Spleen (tissue), 11 donors: ENCODE measurements around the gene TMEM86B. TPM values are rescaled to one million over a fixed set of nuclear protein-coding genes. Genes with fewer than 3 reads are reported as not detected.

Experiments
- DNase-seq: peaks from one replicate; pipeline ENCODE4 v3.0.0-alpha.2; 2020
- H3K27ac ChIP-seq, 8 donors: fragments of 200-600 bp; sonication (generic) in 7 of 8; 1 replicate in 4 of 8; 2 replicates in 4 of 8; pipeline versions ENCODE4 v1.5.0 to v1.8.0; 2016 to 2021; ENCODE audit warnings: inconsistent platforms in 4 of 8, mild to moderate bottlenecking in 4 of 8, moderate library complexity in 1 of 8
- H3K27me3 ChIP-seq, 7 donors: fragments of 200-600 bp; sonication (generic) in 6 of 7; replicated peaks in 1 of 7; 1 replicate in 4 of 7; 2 replicates in 3 of 7; pipeline versions ENCODE4 v1.5.0 to v1.8.0; 2016 to 2021; ENCODE audit warnings: inconsistent platforms in 3 of 7, mild to moderate bottlenecking in 1 of 7
- H3K36me3 ChIP-seq, 6 donors: fragments of 200-600 bp; sonication (generic) in 5 of 6; 1 replicate in 4 of 6; 2 replicates in 2 of 6; pipeline versions ENCODE4 v1.5.0 to v1.8.0; 2016 to 2021; ENCODE audit warnings: inconsistent platforms in 2 of 6
- H3K4me1 ChIP-seq, 6 donors: fragments of 200-600 bp; sonication (generic) in 5 of 6; 1 replicate in 3 of 6; 2 replicates in 3 of 6; pipeline versions ENCODE4 v1.5.0 to v1.8.0; 2016 to 2021; ENCODE audit warnings: inconsistent platforms in 3 of 6
- H3K4me3 ChIP-seq, 8 donors: fragments of 200-600 bp; sonication (generic) in 7 of 8; 1 replicate in 4 of 8; 2 replicates in 4 of 8; pipeline versions ENCODE4 v1.5.0 to v1.8.0; 2016 to 2021; ENCODE audit warnings: inconsistent platforms in 4 of 8, mild to moderate bottlenecking in 4 of 8, moderate library complexity in 2 of 8
- H3K9me3 ChIP-seq, 8 donors: fragments of 200-600 bp; sonication (generic) in 7 of 8; 1 replicate in 4 of 8; 2 replicates in 4 of 8; pipeline versions ENCODE4 v1.5.0 to v1.8.0; 2016 to 2021; ENCODE audit warnings: inconsistent platforms in 4 of 8
- POLR2A ChIP-seq, 3 donors: fragments of 450-650 bp; IDR thresholded peaks; one replicate each; pipeline ENCODE4 v1.5.1; 2017; ENCODE audit warnings: antibody characterized with exemption in 3 of 3, mild to moderate bottlenecking in 1 of 3
- POLR2AphosphoS5 ChIP-seq, 3 donors: sonication (generic); formaldehyde crosslinking; IDR thresholded peaks; one replicate each; pipeline ENCODE4 v1.5.1; 2017; ENCODE audit warnings: antibody characterized with exemption in 3 of 3
- WGBS, 5 donors: extraction: QIAGEN DNeasy Blood & Tissue Kit in 3 of 5; methylation state at CpG; one replicate each; pipeline versions ENCODE4 v1.1.5 to v1.1.7; 2013 to 2018; 5-methylcytosine and 5-hydroxymethylcytosine counted together
- intact Hi-C: fragments of 100-400 bp; cut with DNase I; formaldehyde crosslinking; loops from one replicate; pipeline ENCODE4 v1.15.0; 2023; ENCODE audit warnings: low total_unique reads
- polyA plus RNA-seq, 3 donors: library from polyadenylated mRNA; stranded (reverse); fragments of 200-250 nt; gene quantifications; one replicate each; pipeline ENCODE4 v1.2.1, GENCODE V29; 2013
- total RNA-seq, 7 donors: library from RNA; depleted of rRNA in 3 of 7; stranded (reverse); fragments of >200 nt in 3 of 7; fragmentation: NEBNext Ultra II Directional in 4 of 7; extraction: Animal tissue kit (Norgen Biotek cat#: 25700) in 4 of 7; gene quantifications; one replicate each; pipeline versions ENCODE4 v1.1.0 to v1.2.1, GENCODE V29; 2016 to 2021
- TF ChIP-seq, protein P1 (sequence below), 11 experiments: fragments of 200-600 bp in 7 of 11; fragments of 450-650 bp in 4 of 11; sonication (generic) in 4 of 11; IDR thresholded peaks in 8 of 11; conservative IDR thresholded peaks in 3 of 11; 1 replicate in 7 of 11; 2 replicates in 4 of 11; pipeline versions ENCODE4 v1.4.0 to v1.8.0; 2016 to 2021; ENCODE audit warnings: antibody characterized with exemption in 11 of 11, inconsistent platforms in 4 of 11, mild to moderate bottlenecking in 1 of 11
- donor health status: healthy with polysubstance abuse.
- donor health status: DM: no; HTN: no; CAD: no; lungs with moderate emphysema.
- donor health status: DM: no; HTN: no; CAD: no.
- donor health status: Bipolar disorder and iron deficiency.
- donor health status: healthy.
- donor health status: DM: no; HTN: no; CAD: no.
- donor health status: DM: yes; HTN: yes; CAD: no.

The TMEM86B gene
- total and polyA plus RNA-seq, 10 donors: 7.5 to 31.5 (median 10.5) TPM

DNA sequence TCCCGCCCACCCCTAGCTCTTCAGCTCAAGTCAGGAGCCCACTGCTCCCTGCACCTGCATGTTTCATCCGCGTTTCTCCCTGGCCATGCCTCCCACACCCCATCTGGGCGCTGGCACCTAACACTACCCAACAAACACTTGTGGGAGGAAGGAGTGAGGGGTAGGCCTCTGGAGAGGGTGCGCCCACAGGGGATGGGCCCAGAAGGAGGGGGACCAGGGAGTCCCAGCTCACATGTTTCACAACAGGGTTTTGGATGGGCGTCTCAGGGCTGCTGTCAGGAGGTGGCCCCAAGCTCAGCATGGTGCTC lies 12.1 kb upstream of the TMEM86B start:
- intact Hi-C loops: no loop called here
- Histone ChIP-seq H3K4me3 (no peak overlapping the region), H3K9me3 (no peaks in the 10 kb centered on the region), H3K4me1 (no peaks in the 10 kb centered on the region), H3K36me3 (peaks cover 23 to 100% (median 99%) of the 10 kb centered on the region in 6 donors), H3K27me3 (no peaks in the 10 kb centered on the region), H3K27ac (no peak overlapping the region)
- WGBS, 5 donors: 93 to 95% (median 95%) methylated on average over 6 of the region's 6 CpGs
- TF ChIP-seq POLR2A (IDR thresholded peaks at IDR 0.05) (no peak), POLR2AphosphoS5 (IDR thresholded peaks at IDR 0.05) (no peak)
- TF ChIP-seq, protein P1, sequence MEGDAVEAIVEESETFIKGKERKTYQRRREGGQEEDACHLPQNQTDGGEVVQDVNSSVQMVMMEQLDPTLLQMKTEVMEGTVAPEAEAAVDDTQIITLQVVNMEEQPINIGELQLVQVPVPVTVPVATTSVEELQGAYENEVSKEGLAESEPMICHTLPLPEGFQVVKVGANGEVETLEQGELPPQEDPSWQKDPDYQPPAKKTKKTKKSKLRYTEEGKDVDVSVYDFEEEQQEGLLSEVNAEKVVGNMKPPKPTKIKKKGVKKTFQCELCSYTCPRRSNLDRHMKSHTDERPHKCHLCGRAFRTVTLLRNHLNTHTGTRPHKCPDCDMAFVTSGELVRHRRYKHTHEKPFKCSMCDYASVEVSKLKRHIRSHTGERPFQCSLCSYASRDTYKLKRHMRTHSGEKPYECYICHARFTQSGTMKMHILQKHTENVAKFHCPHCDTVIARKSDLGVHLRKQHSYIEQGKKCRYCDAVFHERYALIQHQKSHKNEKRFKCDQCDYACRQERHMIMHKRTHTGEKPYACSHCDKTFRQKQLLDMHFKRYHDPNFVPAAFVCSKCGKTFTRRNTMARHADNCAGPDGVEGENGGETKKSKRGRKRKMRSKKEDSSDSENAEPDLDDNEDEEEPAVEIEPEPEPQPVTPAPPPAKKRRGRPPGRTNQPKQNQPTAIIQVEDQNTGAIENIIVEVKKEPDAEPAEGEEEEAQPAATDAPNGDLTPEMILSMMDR (IDR thresholded peaks at IDR 0.05 in 8 of 11, conservative IDR thresholded peaks at IDR 0.05 in 3 of 11): no peak
- peak; percentile 30 for DNase-seq

DNA sequence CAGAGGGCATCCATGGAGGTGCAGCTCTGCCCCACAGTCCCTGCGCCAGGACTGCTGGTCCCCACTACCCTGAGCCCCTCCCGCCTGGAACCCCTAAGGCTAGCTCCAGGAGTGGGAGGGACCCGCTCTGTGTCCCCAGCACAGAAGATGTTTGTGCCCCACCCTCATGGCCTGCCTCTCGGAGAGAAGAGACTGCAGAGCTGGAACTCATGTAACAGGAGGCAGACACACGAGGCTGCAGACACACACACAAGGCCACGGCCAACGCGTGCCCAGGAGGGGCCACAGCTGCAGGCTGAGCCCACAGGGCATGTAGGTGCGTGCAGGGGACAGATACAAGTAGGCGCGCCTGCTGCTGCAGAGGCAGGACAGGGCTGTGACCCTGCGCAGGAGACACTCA lies 10.4 kb upstream of the TMEM86B start:
- WGBS, 5 donors: 93 to 97% (median 96%) methylated on average over 8 to 12 of the region's 12 CpGs
- Histone ChIP-seq H3K4me1 (no peaks in the 10 kb centered on the region), H3K9me3 (no peaks in the 10 kb centered on the region), H3K27ac (no peak overlapping the region), H3K27me3 (no peaks in the 10 kb centered on the region), H3K36me3 (peaks cover 23 to 100% (median 93%) of the 10 kb centered on the region in 6 donors), H3K4me3 (no peak overlapping the region)
- DNase-seq: peak; percentile 46
- intact Hi-C loops: no loop called here
- TF ChIP-seq POLR2AphosphoS5 (IDR thresholded peaks at IDR 0.05): peak in 1 of 3 donors; percentile 67
- TF ChIP-seq, protein P1 (IDR thresholded peaks at IDR 0.05 in 8 of 11, conservative IDR thresholded peaks at IDR 0.05 in 3 of 11): no peak

DNA sequence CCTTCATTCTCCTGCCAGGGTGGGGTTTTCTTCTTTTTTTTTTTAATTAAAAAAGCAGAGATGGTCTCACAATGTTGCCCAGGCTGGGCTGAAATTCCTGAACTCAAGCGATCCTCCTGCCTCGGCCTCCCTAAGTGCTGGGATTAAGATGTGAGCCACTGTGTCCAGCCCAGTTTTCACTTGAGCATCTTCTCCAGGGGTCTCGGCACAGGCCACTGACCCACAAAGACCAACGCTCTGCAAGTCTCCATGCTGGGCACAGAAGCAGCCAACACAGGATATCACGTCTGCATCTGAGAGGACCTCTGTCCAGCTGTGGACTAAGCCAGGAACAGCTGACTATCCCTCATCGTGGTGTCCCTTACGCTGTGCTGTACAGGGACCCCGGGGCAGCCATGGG lies 9.5 kb upstream of the TMEM86B start:
- Histone ChIP-seq H3K27ac (no peak overlapping the region), H3K4me1 (no peaks in the 10 kb centered on the region), H3K9me3 (no peaks in the 10 kb centered on the region), H3K36me3 (peaks cover 23 to 100% (median 93%) of the 10 kb centered on the region in 6 donors), H3K4me3 (no peak overlapping the region), H3K27me3 (no peaks in the 10 kb centered on the region)
- TF ChIP-seq POLR2AphosphoS5 (IDR thresholded peaks at IDR 0.05) (peak in 1 of 3 donors; percentile 14), POLR2A (IDR thresholded peaks at IDR 0.05) (no peak)
- peak; percentile 32 for DNase-seq
- intact Hi-C loops: no loop called here
- 91 to 98% (median 97%) methylated on average over 8 of the region's 8 CpGs for WGBS, 5 donors

DNA sequence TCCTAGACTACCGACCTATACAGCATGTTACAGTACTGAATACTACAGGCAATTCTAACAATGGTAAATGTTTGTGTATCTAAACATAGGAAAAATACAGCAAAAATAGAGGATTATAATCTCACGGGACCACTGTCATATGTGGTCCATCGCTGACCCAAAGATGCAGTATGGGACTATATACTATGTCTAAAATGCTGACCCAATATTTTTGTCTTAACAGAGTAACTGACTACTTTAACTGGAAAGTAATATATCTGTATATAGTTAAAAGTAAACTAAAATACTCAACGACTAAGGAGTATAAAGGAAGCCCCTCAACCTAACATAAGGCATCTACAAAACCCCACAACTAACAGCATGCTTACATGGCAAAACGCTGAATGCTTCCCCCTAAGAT lies 4.4 kb upstream of the TMEM86B start:
- DNase-seq: no peak
- no peak overlapping the region for H3K4me3 ChIP-seq
- H3K27ac ChIP-seq: peak overlapping the region in 3 of 8 donors; percentile 34 to 57 (median 52)
- no peaks in the 10 kb centered on the region for H3K27me3 ChIP-seq
- H3K4me1 ChIP-seq: peaks cover 0 to 32% (median 15%) of the 10 kb centered on the region in 6 donors
- H3K36me3 ChIP-seq: peaks cover 10 to 100% (median 94%) of the 10 kb centered on the region in 6 donors
- no peaks in the 10 kb centered on the region for H3K9me3 ChIP-seq
- intact Hi-C loops: no loop called here
- TF ChIP-seq, protein P1 (IDR thresholded peaks at IDR 0.05 in 8 of 11, conservative IDR thresholded peaks at IDR 0.05 in 3 of 11): no peak
- TF ChIP-seq POLR2AphosphoS5 (IDR thresholded peaks at IDR 0.05) (no peak), POLR2A (IDR thresholded peaks at IDR 0.05) (no peak)
- 87 to 94% (median 90%) methylated on average over 5 of the region's 5 CpGs for WGBS, 5 donors

DNA sequence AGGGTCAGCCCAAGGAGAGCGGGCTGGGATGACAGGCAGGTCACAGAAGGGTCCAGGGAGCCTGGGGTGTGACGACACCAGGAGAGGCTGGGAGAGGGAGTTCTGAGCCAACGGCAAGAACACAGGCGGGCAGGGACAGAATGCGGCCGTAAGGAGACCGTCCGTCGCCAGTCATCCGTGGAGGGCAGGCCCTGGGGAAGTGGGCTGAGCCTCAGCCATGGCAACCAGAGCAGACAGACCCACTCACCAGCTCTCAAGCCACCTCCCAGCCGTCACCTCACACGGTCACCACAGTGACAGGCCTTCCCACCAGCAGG lies 3.7 kb upstream of the TMEM86B start:
- H3K27me3 ChIP-seq: no peaks in the 10 kb centered on the region
- TF ChIP-seq, protein P1 (IDR thresholded peaks at IDR 0.05 in 8 of 11, conservative IDR thresholded peaks at IDR 0.05 in 3 of 11): no peak
- TF ChIP-seq POLR2AphosphoS5 (IDR thresholded peaks at IDR 0.05): peak; percentile 52 to 74 (median 71)
- TF ChIP-seq POLR2A (IDR thresholded peaks at IDR 0.05): no peak
- peaks cover 0 to 32% (median 15%) of the 10 kb centered on the region in 6 donors for H3K4me1 ChIP-seq
- H3K36me3 ChIP-seq: peaks cover 5 to 100% (median 93%) of the 10 kb centered on the region in 6 donors
- WGBS, 5 donors: 53 to 80% (median 72%) methylated on average over 7 to 12 of the region's 12 CpGs
- H3K27ac ChIP-seq: peak overlapping the region in 5 of 8 donors; percentile 16 to 61 (median 52)
- no peaks in the 10 kb centered on the region for H3K9me3 ChIP-seq
- H3K4me3 ChIP-seq: no peak overlapping the region
- DNase-seq: no peak
- intact Hi-C loops: no loop called here
